ENCODE results near the gene CNPY1.

DNA sequence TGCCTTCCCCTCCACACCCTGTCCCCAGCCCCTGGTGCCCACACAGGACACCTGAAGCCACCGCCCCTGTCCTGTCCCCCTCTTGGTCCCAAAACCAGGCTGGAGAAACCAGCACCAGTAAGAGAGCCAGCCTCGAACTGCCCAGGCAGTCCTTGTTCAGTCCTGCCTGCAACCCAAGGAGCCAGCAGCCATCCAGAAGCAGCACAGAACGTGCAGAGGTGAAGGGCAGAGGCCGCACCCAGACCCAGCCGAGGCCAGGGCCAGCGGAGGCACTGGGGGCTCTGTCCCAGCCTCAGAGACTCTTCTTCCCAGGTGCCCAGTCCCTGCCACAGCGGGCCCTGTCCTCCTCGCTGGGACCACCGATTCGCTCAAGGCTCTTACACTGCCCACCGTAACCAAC is 23.3 kb upstream of the CNPY1 start:
- TF ChIP-seq, protein P1, sequence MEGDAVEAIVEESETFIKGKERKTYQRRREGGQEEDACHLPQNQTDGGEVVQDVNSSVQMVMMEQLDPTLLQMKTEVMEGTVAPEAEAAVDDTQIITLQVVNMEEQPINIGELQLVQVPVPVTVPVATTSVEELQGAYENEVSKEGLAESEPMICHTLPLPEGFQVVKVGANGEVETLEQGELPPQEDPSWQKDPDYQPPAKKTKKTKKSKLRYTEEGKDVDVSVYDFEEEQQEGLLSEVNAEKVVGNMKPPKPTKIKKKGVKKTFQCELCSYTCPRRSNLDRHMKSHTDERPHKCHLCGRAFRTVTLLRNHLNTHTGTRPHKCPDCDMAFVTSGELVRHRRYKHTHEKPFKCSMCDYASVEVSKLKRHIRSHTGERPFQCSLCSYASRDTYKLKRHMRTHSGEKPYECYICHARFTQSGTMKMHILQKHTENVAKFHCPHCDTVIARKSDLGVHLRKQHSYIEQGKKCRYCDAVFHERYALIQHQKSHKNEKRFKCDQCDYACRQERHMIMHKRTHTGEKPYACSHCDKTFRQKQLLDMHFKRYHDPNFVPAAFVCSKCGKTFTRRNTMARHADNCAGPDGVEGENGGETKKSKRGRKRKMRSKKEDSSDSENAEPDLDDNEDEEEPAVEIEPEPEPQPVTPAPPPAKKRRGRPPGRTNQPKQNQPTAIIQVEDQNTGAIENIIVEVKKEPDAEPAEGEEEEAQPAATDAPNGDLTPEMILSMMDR (IDR thresholded peaks at IDR 0.05) = no peak
- TF ChIP-seq POLR2A (IDR thresholded peaks at IDR 0.05) (no peak), EP300 (IDR thresholded peaks at IDR 0.05) (no peak), POLR2AphosphoS5 (IDR thresholded peaks at IDR 0.05) (no peak)

Measured in stomach (tissue), 4 donors.